Coronary artery (tissue), 2 donors: ENCODE measurements around the gene MAD1L1.

Experiments used
- DNase-seq: peaks from one replicate; pipeline ENCODE4 v3.0.0-alpha.2; 2017; ENCODE audit warnings: low spot score
- H3K27ac ChIP-seq, 2 donors: fragments of 200-600 bp; sonication (generic); one replicate each; pipeline ENCODE4 v1.5.1; 2016 to 2019
- H3K4me3 ChIP-seq: fragments of 200-600 bp; sonication (generic); 2 replicates; pipeline ENCODE4 v1.5.1; 2016; ENCODE audit warnings: mild to moderate bottlenecking, moderate library complexity
- TF ChIP-seq, protein P1 (sequence below): fragments of 200-600 bp; sonication (generic); IDR thresholded peaks from one replicate; pipeline ENCODE4 v1.5.1; 2019; ENCODE audit warnings: antibody characterized with exemption

MAD1L1 gene

GRCh38 chr7:1947586-1948217 lies 285.0 kb downstream of the MAD1L1 start:
- no peak overlapping the region for H3K4me3 ChIP-seq
- TF ChIP-seq, protein P1, sequence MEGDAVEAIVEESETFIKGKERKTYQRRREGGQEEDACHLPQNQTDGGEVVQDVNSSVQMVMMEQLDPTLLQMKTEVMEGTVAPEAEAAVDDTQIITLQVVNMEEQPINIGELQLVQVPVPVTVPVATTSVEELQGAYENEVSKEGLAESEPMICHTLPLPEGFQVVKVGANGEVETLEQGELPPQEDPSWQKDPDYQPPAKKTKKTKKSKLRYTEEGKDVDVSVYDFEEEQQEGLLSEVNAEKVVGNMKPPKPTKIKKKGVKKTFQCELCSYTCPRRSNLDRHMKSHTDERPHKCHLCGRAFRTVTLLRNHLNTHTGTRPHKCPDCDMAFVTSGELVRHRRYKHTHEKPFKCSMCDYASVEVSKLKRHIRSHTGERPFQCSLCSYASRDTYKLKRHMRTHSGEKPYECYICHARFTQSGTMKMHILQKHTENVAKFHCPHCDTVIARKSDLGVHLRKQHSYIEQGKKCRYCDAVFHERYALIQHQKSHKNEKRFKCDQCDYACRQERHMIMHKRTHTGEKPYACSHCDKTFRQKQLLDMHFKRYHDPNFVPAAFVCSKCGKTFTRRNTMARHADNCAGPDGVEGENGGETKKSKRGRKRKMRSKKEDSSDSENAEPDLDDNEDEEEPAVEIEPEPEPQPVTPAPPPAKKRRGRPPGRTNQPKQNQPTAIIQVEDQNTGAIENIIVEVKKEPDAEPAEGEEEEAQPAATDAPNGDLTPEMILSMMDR, result no peak
- no peak overlapping the region for H3K27ac ChIP-seq
- DNase-seq, result no peak

- no peak for DNase-seq
Observed at GRCh38 chr7:1946773-1947450, 285.8 kb downstream of the MAD1L1 start.

DNA sequence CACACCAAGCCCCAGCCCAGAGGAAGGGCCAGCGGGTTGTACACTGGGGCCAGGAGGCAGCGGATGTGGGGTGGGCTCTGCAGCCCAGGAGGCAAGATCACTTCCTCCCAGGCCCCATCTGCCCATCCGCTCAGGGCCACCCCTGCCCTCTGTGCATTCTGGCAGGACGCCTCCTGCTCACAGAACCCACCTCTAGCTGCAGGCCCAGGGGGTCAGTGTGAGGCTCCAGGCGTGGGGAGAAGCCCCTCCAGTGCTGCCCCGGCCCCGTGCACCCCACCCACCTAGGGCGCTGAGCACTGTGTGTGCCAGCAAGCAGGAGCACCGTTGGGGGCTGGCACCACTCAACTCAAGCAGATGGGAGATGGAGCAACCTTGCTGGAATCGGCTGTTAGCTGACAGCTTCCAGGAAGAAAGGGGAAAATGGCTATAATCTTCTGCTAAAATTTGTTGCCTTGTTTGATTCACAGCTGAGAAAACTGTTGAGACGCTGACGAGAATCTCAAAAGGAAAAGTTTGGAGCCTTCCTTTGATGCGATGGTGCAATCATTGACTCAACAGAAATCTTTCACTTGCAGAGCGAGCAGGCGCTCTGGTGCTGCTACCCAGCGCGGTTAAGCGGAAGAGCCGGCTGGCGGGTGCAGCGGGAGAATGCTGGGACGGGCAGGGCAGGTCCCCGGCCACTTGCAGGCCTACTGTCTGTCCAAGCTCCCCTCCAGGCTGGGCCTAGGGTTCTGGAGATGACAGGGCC lies 286.5 kb downstream of the MAD1L1 start:
- no peak for DNase-seq
- Histone ChIP-seq H3K4me3 (no peak overlapping the region), H3K27ac (no peak overlapping the region)
- TF ChIP-seq, protein P1, result no peak

More at GRCh38 chr7:1946773-1947450, 285.8 kb downstream of the MAD1L1 start:
- TF ChIP-seq, protein P1, result no peak
- H3K27ac ChIP-seq, result no peak overlapping the region
- H3K4me3 ChIP-seq, result no peak overlapping the region

GRCh38 chr7:1945558-1945957 lies 287.2 kb downstream of the MAD1L1 start:
- DNase-seq, result no peak
- no peak overlapping the region for H3K27ac ChIP-seq
- TF ChIP-seq, protein P1, result no peak
- no peak overlapping the region for H3K4me3 ChIP-seq

- Histone ChIP-seq H3K4me3 (no peak overlapping the region), H3K27ac (no peak overlapping the region)
- no peak for DNase-seq
- TF ChIP-seq, protein P1, result no peak
Observed at GRCh38 chr7:1944619-1945210, 288.0 kb downstream of the MAD1L1 start.

GRCh38 chr7:1943933-1944618 lies 288.7 kb downstream of the MAD1L1 start:
- Histone ChIP-seq H3K4me3 (no peak overlapping the region), H3K27ac (no peak overlapping the region)
- TF ChIP-seq, protein P1, result no peak
- no peak for DNase-seq
